Measurements from ENCODE around the gene CACNA1B.
"Not testable (repeated sequence)": the region's sequence is repeated elsewhere in the genome, so short reads cannot be mapped to it uniquely, and the experiment has no call there.

DNA sequence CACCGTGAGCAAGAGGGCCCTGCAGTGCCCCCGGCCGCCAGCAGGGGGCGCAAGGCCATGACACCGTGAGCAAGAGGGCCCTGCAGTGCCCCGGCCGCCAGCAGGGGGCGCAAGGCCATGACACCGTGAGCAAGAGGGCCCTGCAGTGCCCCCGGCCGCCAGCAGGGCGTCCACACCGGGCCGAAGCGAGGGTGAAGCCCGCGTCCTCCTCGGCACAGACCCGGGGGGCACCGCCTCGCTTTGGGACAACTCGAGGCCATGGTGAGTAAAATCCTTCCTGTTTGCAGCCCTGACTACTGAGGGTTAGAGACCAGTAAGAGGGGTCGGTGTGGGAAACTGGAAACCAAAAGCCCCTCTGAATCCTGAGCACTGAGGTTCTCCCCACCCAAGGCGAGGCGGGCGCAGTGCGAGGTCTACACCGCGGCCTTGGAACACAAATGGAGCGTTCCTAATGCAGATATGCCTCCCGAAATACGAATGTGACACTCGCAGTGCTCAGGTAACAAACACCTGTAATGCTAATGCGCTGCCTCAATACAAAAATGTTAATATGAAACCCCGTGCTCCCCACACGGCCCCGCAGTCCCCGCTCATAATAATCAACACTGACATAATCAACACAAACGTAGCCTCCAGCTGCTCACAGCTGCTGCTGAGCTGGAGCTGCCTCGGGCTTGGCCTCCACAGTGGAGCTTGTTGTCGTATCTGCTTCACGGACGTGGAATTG, 249.4 kb downstream of the CACNA1B start:
- TF ChIP-seq POLR2A (IDR thresholded peaks at IDR 0.05) = not testable (repeated sequence)
- TF ChIP-seq, protein P1, sequence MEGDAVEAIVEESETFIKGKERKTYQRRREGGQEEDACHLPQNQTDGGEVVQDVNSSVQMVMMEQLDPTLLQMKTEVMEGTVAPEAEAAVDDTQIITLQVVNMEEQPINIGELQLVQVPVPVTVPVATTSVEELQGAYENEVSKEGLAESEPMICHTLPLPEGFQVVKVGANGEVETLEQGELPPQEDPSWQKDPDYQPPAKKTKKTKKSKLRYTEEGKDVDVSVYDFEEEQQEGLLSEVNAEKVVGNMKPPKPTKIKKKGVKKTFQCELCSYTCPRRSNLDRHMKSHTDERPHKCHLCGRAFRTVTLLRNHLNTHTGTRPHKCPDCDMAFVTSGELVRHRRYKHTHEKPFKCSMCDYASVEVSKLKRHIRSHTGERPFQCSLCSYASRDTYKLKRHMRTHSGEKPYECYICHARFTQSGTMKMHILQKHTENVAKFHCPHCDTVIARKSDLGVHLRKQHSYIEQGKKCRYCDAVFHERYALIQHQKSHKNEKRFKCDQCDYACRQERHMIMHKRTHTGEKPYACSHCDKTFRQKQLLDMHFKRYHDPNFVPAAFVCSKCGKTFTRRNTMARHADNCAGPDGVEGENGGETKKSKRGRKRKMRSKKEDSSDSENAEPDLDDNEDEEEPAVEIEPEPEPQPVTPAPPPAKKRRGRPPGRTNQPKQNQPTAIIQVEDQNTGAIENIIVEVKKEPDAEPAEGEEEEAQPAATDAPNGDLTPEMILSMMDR (IDR thresholded peaks at IDR 0.05) = not testable (repeated sequence)
